HG02623 (cell line): ENCODE data around the gene PCBD1.

Experiments
- ATAC-seq: cut with Tn5 transposase; IDR thresholded peaks from one replicate; pipeline ENCODE4 v1.9.1; 2021; ENCODE audit warnings: moderate library complexity; ENCODE audit not compliant: unreplicated experiment

The PCBD1 gene

GRCh38 chr10:70840836-70841235, 47.5 kb downstream of the PCBD1 start:
- ATAC-seq, result no peak

- ATAC-seq, result no peak
Measured at GRCh38 chr10:70838270-70838805, 50.0 kb downstream of the PCBD1 start.

- ATAC-seq, result no peak
Measured at GRCh38 chr10:70837660-70838059, 50.7 kb downstream of the PCBD1 start.

- no peak for ATAC-seq
Measured at GRCh38 chr10:70836319-70836718, 52.0 kb downstream of the PCBD1 start.

GRCh38 chr10:70834441-70835151, 53.8 kb downstream of the PCBD1 start:
- no peak for ATAC-seq

GRCh38 chr10:70834021-70834420, 54.3 kb downstream of the PCBD1 start:
- ATAC-seq, result no peak

- ATAC-seq, result no peak
Measured at GRCh38 chr10:70833601-70834000, 54.8 kb downstream of the PCBD1 start.
